ENCODE data around the gene IFNK. TPM values are rescaled to one million over a fixed set of nuclear protein-coding genes. Genes with fewer than 3 reads are reported as not detected.

IFNK gene
- total and polyA plus RNA-seq, 2 donors (not counting 3 experiments of a cell fraction or from before 2014, with no cell fraction given) = not detected

DNA sequence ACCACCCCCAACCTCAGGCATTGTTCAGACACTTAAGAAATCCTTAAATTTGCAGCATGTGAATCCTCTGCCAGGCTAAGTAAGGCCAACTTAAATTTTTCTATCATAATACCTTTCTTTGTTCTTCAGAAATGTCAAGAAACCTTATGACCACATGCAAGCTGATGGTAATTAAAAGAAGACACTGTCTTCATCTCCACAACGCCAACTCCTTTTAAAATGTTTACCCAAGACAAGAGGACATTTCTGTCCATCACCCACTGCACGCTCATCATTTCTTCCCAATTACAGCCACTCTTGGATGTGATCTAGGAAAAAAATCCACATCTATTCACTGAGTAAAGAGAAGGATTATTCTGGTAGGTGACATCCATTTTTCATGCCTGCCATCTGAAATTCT, 6.1 kb upstream of the IFNK start:
- H3K9ac ChIP-seq (replicated peaks; ENCODE audit: extremely low read depth, insufficient read depth, low read length) = no peak overlapping the region
- FAIRE-seq (no peak), DNase-seq (ENCODE audit: low read depth, low spot score) (no peak)
- TF ChIP-seq MYC (IDR thresholded peaks at IDR 0.05; ENCODE audit: low read depth, low read length) = no peak
- TF ChIP-seq, protein P1, sequence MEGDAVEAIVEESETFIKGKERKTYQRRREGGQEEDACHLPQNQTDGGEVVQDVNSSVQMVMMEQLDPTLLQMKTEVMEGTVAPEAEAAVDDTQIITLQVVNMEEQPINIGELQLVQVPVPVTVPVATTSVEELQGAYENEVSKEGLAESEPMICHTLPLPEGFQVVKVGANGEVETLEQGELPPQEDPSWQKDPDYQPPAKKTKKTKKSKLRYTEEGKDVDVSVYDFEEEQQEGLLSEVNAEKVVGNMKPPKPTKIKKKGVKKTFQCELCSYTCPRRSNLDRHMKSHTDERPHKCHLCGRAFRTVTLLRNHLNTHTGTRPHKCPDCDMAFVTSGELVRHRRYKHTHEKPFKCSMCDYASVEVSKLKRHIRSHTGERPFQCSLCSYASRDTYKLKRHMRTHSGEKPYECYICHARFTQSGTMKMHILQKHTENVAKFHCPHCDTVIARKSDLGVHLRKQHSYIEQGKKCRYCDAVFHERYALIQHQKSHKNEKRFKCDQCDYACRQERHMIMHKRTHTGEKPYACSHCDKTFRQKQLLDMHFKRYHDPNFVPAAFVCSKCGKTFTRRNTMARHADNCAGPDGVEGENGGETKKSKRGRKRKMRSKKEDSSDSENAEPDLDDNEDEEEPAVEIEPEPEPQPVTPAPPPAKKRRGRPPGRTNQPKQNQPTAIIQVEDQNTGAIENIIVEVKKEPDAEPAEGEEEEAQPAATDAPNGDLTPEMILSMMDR (IDR thresholded peaks at IDR 0.05; ENCODE audit: extremely low read depth in 1 of 2, insufficient read depth in 1 of 2, low read depth in 1 of 2, low read length in 2 of 2) = no peak
- TF ChIP-seq, protein P2, sequence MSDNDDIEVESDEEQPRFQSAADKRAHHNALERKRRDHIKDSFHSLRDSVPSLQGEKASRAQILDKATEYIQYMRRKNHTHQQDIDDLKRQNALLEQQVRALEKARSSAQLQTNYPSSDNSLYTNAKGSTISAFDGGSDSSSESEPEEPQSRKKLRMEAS (IDR thresholded peaks at IDR 0.05; ENCODE audit: insufficient read depth, insufficient read length) = no peak
- no peak for TF ChIP-seq JUN (IDR thresholded peaks at IDR 0.05; ENCODE audit: borderline replicate concordance, insufficient read depth, insufficient read length, low read depth)
- TF ChIP-seq POLR2A (IDR thresholded peaks at IDR 0.05; ENCODE audit: low read depth, low read length) = no peak
- no peak for TF ChIP-seq EZH2 (IDR thresholded peaks at IDR 0.05; ENCODE audit: borderline replicate concordance, low read depth, low read length, severe bottlenecking)
- no peak for TF ChIP-seq POLR2AphosphoS5 (IDR thresholded peaks at IDR 0.05; ENCODE audit: insufficient read depth, low read depth, low read length)
- TF ChIP-seq GATA2 (IDR thresholded peaks at IDR 0.05; ENCODE audit: insufficient read depth, insufficient read length, low read depth, low read length) = no peak
- TF ChIP-seq FOS (IDR thresholded peaks at IDR 0.05; ENCODE audit: borderline replicate concordance, insufficient read depth, low read length) = no peak
- intact Hi-C loops (cut with micrococcal nuclease) = no loop called here
- CTCF ChIA-PET = interaction anchor here (1.7 kb wide), 1 partner anchor 11 kb away, joined by 3 read pairs; the partner anchor contains the start of gene MOB3B
- no peaks in the 10 kb centered on the region for H3K9me1 ChIP-seq (replicated peaks; ENCODE audit: control insufficient read depth, extremely low read depth, insufficient read depth, low read length)
- H3K36me3 ChIP-seq (ENCODE audit: control insufficient read depth in 2 of 2, extremely low read depth in 1 of 2, insufficient read depth in 2 of 2, low read length in 2 of 2) = no peaks in the 10 kb centered on the region
- H3K4me2 ChIP-seq (ENCODE audit: insufficient read depth, low read length) = no peak overlapping the region
- dilution Hi-C loops (cut with MboI; ENCODE audit: extremely low pct_ligation_motif_present, low sequenced_read_pairs) = loop anchor here (25.0 kb wide), 1 partner anchor 181 kb away; no protein-coding TSS in a partner anchor
- H3K79me2 ChIP-seq (ENCODE audit: control insufficient read depth, insufficient read depth, low read length) = no peaks in the 10 kb centered on the region
- BruUV-seq (replicated peaks) = no TSS peak
- no peaks in the 10 kb centered on the region for H3K27me3 ChIP-seq (ENCODE audit: control insufficient read depth in 2 of 2, insufficient read depth in 2 of 2, low read length in 2 of 2)
- no peak overlapping the region for H3K4me3 ChIP-seq (replicated peaks in 1 of 3; ENCODE audit: insufficient read depth in 1 of 3, low read depth in 1 of 3, low read length in 3 of 3)
- POLR2A ChIA-PET = no interaction called here
- H2AFZ ChIP-seq (ENCODE audit: low read depth, low read length) = no peak overlapping the region
- no peak overlapping the region for H3K27ac ChIP-seq (ENCODE audit: insufficient read depth, low read depth, low read length)
- H4K20me1 ChIP-seq (replicated peaks; ENCODE audit: control insufficient read depth, extremely low read depth, insufficient read depth, low read length) = no peaks in the 10 kb centered on the region
- no peaks in the 10 kb centered on the region for H3K4me1 ChIP-seq (ENCODE audit: control insufficient read depth, extremely low read depth, insufficient read depth, low read length)
- H3K9me3 ChIP-seq (replicated peaks; ENCODE audit: control insufficient read depth, insufficient read depth, low read length) = no peaks in the 10 kb centered on the region
